Liver (tissue), 3 donors: ENCODE data around the gene CLCNKB.

Experiments
- CTCF ChIP-seq: fragments of 150-350 bp; IDR thresholded peaks from 2 replicates; pipeline ENCODE4 v1.5.1; 2017; ENCODE audit warnings: improper control_type of control experiment, low read depth, low read length; ENCODE audit not compliant: missing input control
- RAD21 ChIP-seq, 2 donors: IDR thresholded peaks; 2 replicates each; pipeline ENCODE4 v1.6.1; 2016; ENCODE audit warnings: antibody characterized with exemption in 2 of 2, mild to moderate bottlenecking in 2 of 2
- TAF1 ChIP-seq: conservative IDR thresholded peaks from 2 replicates; pipeline ENCODE4 v1.6.1; 2016; ENCODE audit warnings: antibody characterized with exemption, mild to moderate bottlenecking
- TF ChIP-seq, protein P1 (sequence below): IDR thresholded peaks from 2 replicates; pipeline ENCODE4 v1.6.1; 2016; ENCODE audit warnings: antibody characterized with exemption
- TF ChIP-seq, protein P2 (sequence below): IDR thresholded peaks from 2 replicates; pipeline ENCODE4 v1.6.1; 2016; ENCODE audit warnings: antibody characterized with exemption, mild to moderate bottlenecking
- donor health status: healthy.
- donor health status: healthy.

- no peak for TF ChIP-seq CTCF
- TF ChIP-seq TAF1, result no peak
- TF ChIP-seq, protein P1, sequence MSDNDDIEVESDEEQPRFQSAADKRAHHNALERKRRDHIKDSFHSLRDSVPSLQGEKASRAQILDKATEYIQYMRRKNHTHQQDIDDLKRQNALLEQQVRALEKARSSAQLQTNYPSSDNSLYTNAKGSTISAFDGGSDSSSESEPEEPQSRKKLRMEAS, result no peak
- no peak for TF ChIP-seq RAD21 (IDR thresholded peaks at IDR 0.05)
- TF ChIP-seq, protein P2, sequence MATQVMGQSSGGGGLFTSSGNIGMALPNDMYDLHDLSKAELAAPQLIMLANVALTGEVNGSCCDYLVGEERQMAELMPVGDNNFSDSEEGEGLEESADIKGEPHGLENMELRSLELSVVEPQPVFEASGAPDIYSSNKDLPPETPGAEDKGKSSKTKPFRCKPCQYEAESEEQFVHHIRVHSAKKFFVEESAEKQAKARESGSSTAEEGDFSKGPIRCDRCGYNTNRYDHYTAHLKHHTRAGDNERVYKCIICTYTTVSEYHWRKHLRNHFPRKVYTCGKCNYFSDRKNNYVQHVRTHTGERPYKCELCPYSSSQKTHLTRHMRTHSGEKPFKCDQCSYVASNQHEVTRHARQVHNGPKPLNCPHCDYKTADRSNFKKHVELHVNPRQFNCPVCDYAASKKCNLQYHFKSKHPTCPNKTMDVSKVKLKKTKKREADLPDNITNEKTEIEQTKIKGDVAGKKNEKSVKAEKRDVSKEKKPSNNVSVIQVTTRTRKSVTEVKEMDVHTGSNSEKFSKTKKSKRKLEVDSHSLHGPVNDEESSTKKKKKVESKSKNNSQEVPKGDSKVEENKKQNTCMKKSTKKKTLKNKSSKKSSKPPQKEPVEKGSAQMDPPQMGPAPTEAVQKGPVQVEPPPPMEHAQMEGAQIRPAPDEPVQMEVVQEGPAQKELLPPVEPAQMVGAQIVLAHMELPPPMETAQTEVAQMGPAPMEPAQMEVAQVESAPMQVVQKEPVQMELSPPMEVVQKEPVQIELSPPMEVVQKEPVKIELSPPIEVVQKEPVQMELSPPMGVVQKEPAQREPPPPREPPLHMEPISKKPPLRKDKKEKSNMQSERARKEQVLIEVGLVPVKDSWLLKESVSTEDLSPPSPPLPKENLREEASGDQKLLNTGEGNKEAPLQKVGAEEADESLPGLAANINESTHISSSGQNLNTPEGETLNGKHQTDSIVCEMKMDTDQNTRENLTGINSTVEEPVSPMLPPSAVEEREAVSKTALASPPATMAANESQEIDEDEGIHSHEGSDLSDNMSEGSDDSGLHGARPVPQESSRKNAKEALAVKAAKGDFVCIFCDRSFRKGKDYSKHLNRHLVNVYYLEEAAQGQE, result no peak
Observed at GRCh38 chr1:16093611-16094010, 50.0 kb downstream of the CLCNKB start.
